SK-N-SH (cell line): ENCODE data around the gene SPAG9. TPM values are rescaled to one million over a fixed set of nuclear protein-coding genes. Genes with fewer than 3 reads are reported as not detected.

Experiments used
- CTCF ChIA-PET: fragments of 300-600, 350-600 bp; formaldehyde crosslinking; extraction: SDS; loops from one replicate; lab custom pipeline; 2021; lab: Yijun Ruan, JAX
- POLR2A ChIA-PET: fragments of 350-600 bp; sonication (Branson Sonifier 250); formaldehyde crosslinking; extraction: SDS; loops from one replicate; lab custom pipeline; 2020; ENCODE audit warnings: antibody characterized with exemption, inconsistent platforms; lab: Yijun Ruan, JAX
- DNase-seq: peaks from one replicate; pipeline ENCODE4 v3.0.0; 2012
- H2AFZ ChIP-seq: fragments of 200-600 bp; sonication (generic); 2 replicates; pipeline ENCODE4 v1.8.1; 2016; ENCODE audit warnings: antibody characterized with exemption, mild to moderate bottlenecking, low read depth
- H3F3A ChIP-seq: fragments of 200-600 bp; sonication (generic); replicated peaks from 2 replicates; pipeline ENCODE3; 2016; ENCODE audit warnings: antibody characterized with exemption, mild to moderate bottlenecking; ENCODE audit not compliant: insufficient read depth
- H3K27ac ChIP-seq, 2 experiments: fragments of 200-500 bp in 1 of 2; fragments of 200-600 bp in 1 of 2; sonication (Bioruptor generic) in 1 of 2; sonication (generic), shearing (Covaris generic) in 1 of 2; 2 replicates each; pipeline versions ENCODE4 v1.5.1 to v1.6.1; 2014 to 2016; ENCODE audit warnings: low read depth in 2 of 2, inconsistent platforms in 1 of 2, low read length in 1 of 2, mild to moderate bottlenecking in 1 of 2, mixed read lengths in 1 of 2
- H3K27me3 ChIP-seq: fragments of 200-600 bp; sonication (generic), shearing (Covaris generic); 2 replicates; pipeline ENCODE4 v1.6.1; 2016; ENCODE audit warnings: mixed run types; ENCODE audit not compliant: insufficient read depth
- H3K36me3 ChIP-seq, 2 experiments: fragments of 200-500 bp in 1 of 2; fragments of 200-600 bp in 1 of 2; sonication (Bioruptor generic) in 1 of 2; sonication (generic) in 1 of 2; replicated peaks in 1 of 2; 2 replicates each; pipeline versions ENCODE3 to v1.5.1; 2014 to 2016; ENCODE audit warnings: low read length in 1 of 2, mild to moderate bottlenecking in 1 of 2; ENCODE audit not compliant: insufficient read depth in 2 of 2, control insufficient read depth in 1 of 2
- H3K4me1 ChIP-seq, 2 experiments: fragments of 200-500 bp in 1 of 2; fragments of 200-600 bp in 1 of 2; sonication (Bioruptor generic) in 1 of 2; sonication (generic), shearing (Covaris generic) in 1 of 2; 2 replicates each; pipeline versions ENCODE4 v1.5.1 to v1.6.1; 2014 to 2016; ENCODE audit warnings: low read depth in 1 of 2, low read length in 1 of 2, mixed run types in 1 of 2; ENCODE audit not compliant: insufficient read depth in 2 of 2, control insufficient read depth in 1 of 2
- H3K4me2 ChIP-seq: fragments of 200-600 bp; sonication (generic), shearing (Covaris generic); 2 replicates; pipeline ENCODE4 v1.6.1; 2017; ENCODE audit warnings: mixed run types
- H3K4me3 ChIP-seq, 2 experiments: fragments of 200-500 bp in 1 of 2; fragments of 200-600 bp in 1 of 2; sonication (Bioruptor generic) in 1 of 2; sonication (generic), shearing (Covaris generic) in 1 of 2; 2 replicates each; pipeline versions ENCODE4 v1.5.1 to v1.8.1; 2014 to 2016; ENCODE audit warnings: low read depth in 2 of 2, inconsistent platforms in 1 of 2, low read length in 1 of 2, mild to moderate bottlenecking in 1 of 2, mixed read lengths in 1 of 2, moderate library complexity in 1 of 2
- H3K79me2 ChIP-seq: fragments of 200-600 bp; sonication (generic); 2 replicates; pipeline ENCODE4 v1.8.1; 2017; ENCODE audit warnings: mild to moderate bottlenecking; ENCODE audit not compliant: insufficient read depth
- H3K9ac ChIP-seq: fragments of 200-600 bp; sonication (generic); 2 replicates; pipeline ENCODE4 v1.6.1; 2017; ENCODE audit warnings: mixed run types
- H3K9me2 ChIP-seq: fragments of 200-600 bp; sonication (generic); 2 replicates; pipeline ENCODE4 v1.6.1; 2017; ENCODE audit warnings: mixed run types
- H3K9me3 ChIP-seq: fragments of 200-600 bp; sonication (generic); 2 replicates; pipeline ENCODE4 v1.6.1; 2017; ENCODE audit warnings: mixed run types, mild to moderate bottlenecking, moderate library complexity
- H4K20me1 ChIP-seq: fragments of 200-600 bp; sonication (generic); 2 replicates; pipeline ENCODE4 v1.6.1; 2017; ENCODE audit warnings: mild to moderate bottlenecking, mixed run types; ENCODE audit not compliant: insufficient read depth
- CHD2 ChIP-seq: fragments of 150-350 bp; IDR thresholded peaks from 2 replicates; pipeline ENCODE4 v1.6.1; 2018; ENCODE audit warnings: low read length; ENCODE audit not compliant: partially characterized antibody
- CTCF ChIP-seq: fragments of 200-600 bp; sonication (generic); IDR thresholded peaks from 2 replicates; pipeline ENCODE4 v1.6.1; 2017; ENCODE audit warnings: antibody characterized with exemption, mild to moderate bottlenecking, moderate library complexity
- ELF1 ChIP-seq: IDR thresholded peaks from 2 replicates; pipeline ENCODE4 v1.4.0; 2012
- EP300 ChIP-seq, 2 experiments: IDR thresholded peaks; 2 replicates each; pipeline versions ENCODE4 v1.4.0 to v1.6.1; 2012; ENCODE audit warnings: borderline replicate concordance in 1 of 2, low read depth in 1 of 2, low read length in 1 of 2
- FOXJ3 ChIP-seq: sonication (generic); formaldehyde crosslinking; IDR thresholded peaks from 2 replicates; pipeline ENCODE4 v1.5.1; 2020; ENCODE audit warnings: mild to moderate bottlenecking, missing genetic modification reagents
- FOXM1 ChIP-seq: IDR thresholded peaks from 2 replicates; pipeline ENCODE4 v1.4.0; 2012; ENCODE audit warnings: low read depth, mild to moderate bottlenecking
- JUND ChIP-seq: IDR thresholded peaks from 2 replicates; pipeline ENCODE4 v1.4.0; 2012
- MEF2A ChIP-seq: IDR thresholded peaks from 2 replicates; pipeline ENCODE4 v1.4.0; 2012; ENCODE audit warnings: low read depth, borderline replicate concordance
- MXI1 ChIP-seq: IDR thresholded peaks from 2 replicates; pipeline ENCODE4 v1.6.1; 2012; ENCODE audit warnings: mild to moderate bottlenecking, low read depth, low read length, improper control_type of control experiment
- NRF1 ChIP-seq: IDR thresholded peaks from 2 replicates; pipeline ENCODE4 v1.6.1; 2012; ENCODE audit warnings: low read depth, mild to moderate bottlenecking, low read length
- PBX3 ChIP-seq: IDR thresholded peaks from 2 replicates; pipeline ENCODE4; 2012
- RAD21 ChIP-seq: IDR thresholded peaks from 2 replicates; pipeline ENCODE4 v1.6.1; 2012; ENCODE audit warnings: mild to moderate bottlenecking, low read length
- RFX5 ChIP-seq: IDR thresholded peaks from 2 replicates; pipeline ENCODE4 v1.6.1; 2012; ENCODE audit warnings: mild to moderate bottlenecking, improper control_type of control experiment, low read length
- SIN3A ChIP-seq: IDR thresholded peaks from 2 replicates; pipeline ENCODE4 v1.6.1; 2012; ENCODE audit warnings: low read depth, mild to moderate bottlenecking, low read length, moderate library complexity, borderline replicate concordance
- TAF1 ChIP-seq: IDR thresholded peaks from 2 replicates; pipeline ENCODE4 v1.6.1; 2012; ENCODE audit warnings: low read depth, mild to moderate bottlenecking, low read length, moderate library complexity, borderline replicate concordance
- TCF12 ChIP-seq: IDR thresholded peaks from 2 replicates; pipeline ENCODE4 v1.4.0; 2012
- USF2 ChIP-seq: fragments of 150-350 bp; IDR thresholded peaks from 2 replicates; pipeline ENCODE4 v1.6.1; 2017; ENCODE audit warnings: antibody characterized with exemption, low read length, low read depth, borderline replicate concordance
- WGBS: methylation state at CpG from one replicate; pipeline ENCODE4 v1.1.6; 2017; ENCODE audit warnings: low lambda C conversion rate; 5-methylcytosine and 5-hydroxymethylcytosine counted together
- polyA plus RNA-seq, 3 experiments: library from polyadenylated mRNA; depleted of rRNA; stranded (reverse); fragments of >200 nt; gene quantifications; 2 replicates each; pipeline ENCODE4 v1.2.3, GENCODE V29; 2012
- TF ChIP-seq, protein P1 (sequence below): IDR thresholded peaks from 2 replicates; pipeline ENCODE4 v1.4.0; 2012; ENCODE audit warnings: low read depth
- TF ChIP-seq, protein P2 (sequence below): fragments of 150-350 bp; IDR thresholded peaks from 2 replicates; pipeline ENCODE4 v1.6.1; 2016; ENCODE audit warnings: mild to moderate bottlenecking, low read depth, low read length
- TF ChIP-seq, protein P3 (sequence below): IDR thresholded peaks from 2 replicates; pipeline ENCODE4 v1.4.0; 2012; ENCODE audit warnings: low read depth, borderline replicate concordance

The SPAG9 gene
- polyA plus RNA-seq, 1 of the 3 experiments (the other 2 are of a cell fraction) = 32.1 TPM

DNA sequence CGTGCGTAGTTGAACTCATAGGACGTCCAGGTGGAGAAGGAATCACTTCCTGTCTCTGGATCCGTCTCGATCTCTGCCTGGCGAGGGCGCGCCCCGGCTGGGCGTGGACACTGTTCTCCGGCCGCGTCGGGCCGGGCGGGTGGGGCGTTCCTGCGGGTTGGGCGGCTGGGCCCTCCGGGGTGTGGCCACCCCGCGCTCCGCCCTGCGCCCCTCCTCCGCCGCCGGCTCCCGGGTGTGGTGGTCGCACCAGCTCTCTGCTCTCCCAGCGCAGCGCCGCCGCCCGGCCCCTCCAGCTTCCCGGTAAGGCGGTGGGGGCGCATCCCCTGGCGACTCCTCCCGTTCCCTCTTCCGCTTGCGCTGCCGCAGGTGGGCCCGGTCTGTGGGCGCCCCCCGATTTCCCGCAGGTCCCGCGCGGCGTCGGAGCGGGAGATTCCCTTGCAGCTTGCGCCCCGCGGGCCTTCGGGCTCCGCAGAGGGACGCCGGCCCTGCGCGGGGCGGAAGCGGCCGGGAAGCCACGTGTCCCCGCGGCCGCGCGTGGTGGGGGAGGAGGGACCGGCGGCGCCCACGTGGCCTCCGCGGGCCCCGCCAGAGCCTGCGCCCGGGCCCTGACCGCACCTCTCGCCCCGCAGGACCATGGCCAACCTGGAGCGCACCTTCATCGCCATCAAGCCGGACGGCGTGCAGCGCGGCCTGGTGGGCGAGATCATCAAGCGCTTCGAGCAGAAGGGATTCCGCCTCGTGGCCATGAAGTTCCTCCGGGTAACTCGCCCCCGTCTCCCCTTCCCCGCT is 45.7 kb upstream of the SPAG9 start, which contains the start of gene NME2 (continued):
- no peak for TF ChIP-seq EP300 (IDR thresholded peaks at IDR 0.05; ENCODE audit: borderline replicate concordance in 1 of 2, low read depth in 1 of 2, low read length in 1 of 2)
- TF ChIP-seq MEF2A = no peak
- TF ChIP-seq RFX5 = peak; percentile 51; the same call in 1 of the 2 replicates
- TF ChIP-seq CHD2 = peak; percentile 17
- TF ChIP-seq NRF1 = 0 out of 2 replicates have a peak, but pooled peaks have one; percentile 32
- TF ChIP-seq FOXJ3 (CRISPR knock-in tag) = no peak
- peak; percentile 30 for TF ChIP-seq TAF1
- peak; percentile 68; the same call in 1 of the 2 replicates for TF ChIP-seq USF2
- TF ChIP-seq MXI1 = peak; percentile 96
- TF ChIP-seq, all 33 proteins: peak for 14

DNA sequence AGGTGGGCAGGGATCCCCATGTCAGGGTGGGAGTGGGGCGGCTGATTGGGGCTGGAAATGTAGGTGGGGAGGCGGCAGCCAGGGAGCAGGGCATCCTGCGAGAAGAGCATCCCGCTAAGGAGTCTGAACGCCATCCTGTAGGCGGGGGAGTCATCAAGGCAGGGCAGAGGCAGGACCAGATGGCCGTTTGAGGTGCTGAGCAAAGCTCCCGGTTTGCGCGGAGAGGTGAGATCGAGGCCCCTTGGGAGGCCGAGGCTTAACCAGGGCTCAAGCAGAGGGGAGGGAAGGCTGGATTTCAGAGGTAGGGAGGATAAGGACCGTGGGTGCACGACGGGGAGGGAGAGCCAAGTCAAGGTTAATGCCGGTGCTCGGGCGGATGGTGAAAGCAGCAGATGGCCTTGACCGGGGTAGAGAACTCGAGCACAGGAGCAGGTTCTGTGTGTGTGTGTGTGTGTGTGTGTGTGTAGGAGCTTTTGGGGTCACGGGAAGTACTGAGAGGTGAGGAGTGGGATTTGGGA is 45.1 kb upstream of the SPAG9 start:
- H4K20me1 ChIP-seq = 0 out of 2 replicates have a peak, but pooled peaks cover 7% of the 10 kb centered on the region
- POLR2A ChIA-PET = interaction anchor here (0.7 to 2.4 kb wide), 8 partner anchors 10 to 299 kb away, joined by 3 to 19 read pairs (median 5); partner anchors contain the start of genes NME1, SPAG9, TOB1 and UTP18
- TF ChIP-seq CTCF = no peak
- TF ChIP-seq SIN3A = 0 out of 2 replicates have a peak, but pooled peaks have one; percentile 52
- no peak for TF ChIP-seq FOXM1
- TF ChIP-seq CHD2 = no peak
- TF ChIP-seq MXI1 = 0 out of 2 replicates have a peak, but pooled peaks have one; percentile 32
- TF ChIP-seq, protein P1, sequence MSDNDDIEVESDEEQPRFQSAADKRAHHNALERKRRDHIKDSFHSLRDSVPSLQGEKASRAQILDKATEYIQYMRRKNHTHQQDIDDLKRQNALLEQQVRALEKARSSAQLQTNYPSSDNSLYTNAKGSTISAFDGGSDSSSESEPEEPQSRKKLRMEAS = 0 out of 2 replicates have a peak, but pooled peaks have one; percentile 6
- no peak for TF ChIP-seq TCF12
- TF ChIP-seq, protein P2, sequence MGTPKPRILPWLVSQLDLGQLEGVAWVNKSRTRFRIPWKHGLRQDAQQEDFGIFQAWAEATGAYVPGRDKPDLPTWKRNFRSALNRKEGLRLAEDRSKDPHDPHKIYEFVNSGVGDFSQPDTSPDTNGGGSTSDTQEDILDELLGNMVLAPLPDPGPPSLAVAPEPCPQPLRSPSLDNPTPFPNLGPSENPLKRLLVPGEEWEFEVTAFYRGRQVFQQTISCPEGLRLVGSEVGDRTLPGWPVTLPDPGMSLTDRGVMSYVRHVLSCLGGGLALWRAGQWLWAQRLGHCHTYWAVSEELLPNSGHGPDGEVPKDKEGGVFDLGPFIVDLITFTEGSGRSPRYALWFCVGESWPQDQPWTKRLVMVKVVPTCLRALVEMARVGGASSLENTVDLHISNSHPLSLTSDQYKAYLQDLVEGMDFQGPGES = no peak
- TF ChIP-seq MEF2A = no peak
- TF ChIP-seq EP300 (IDR thresholded peaks at IDR 0.05; ENCODE audit: borderline replicate concordance in 1 of 2, low read depth in 1 of 2, low read length in 1 of 2) = no peak
- TF ChIP-seq RAD21 = no peak
- TF ChIP-seq, protein P3, sequence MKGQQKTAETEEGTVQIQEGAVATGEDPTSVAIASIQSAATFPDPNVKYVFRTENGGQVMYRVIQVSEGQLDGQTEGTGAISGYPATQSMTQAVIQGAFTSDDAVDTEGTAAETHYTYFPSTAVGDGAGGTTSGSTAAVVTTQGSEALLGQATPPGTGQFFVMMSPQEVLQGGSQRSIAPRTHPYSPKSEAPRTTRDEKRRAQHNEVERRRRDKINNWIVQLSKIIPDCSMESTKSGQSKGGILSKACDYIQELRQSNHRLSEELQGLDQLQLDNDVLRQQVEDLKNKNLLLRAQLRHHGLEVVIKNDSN = no peak
- TF ChIP-seq ELF1 = no peak
- no peak for TF ChIP-seq RFX5
- TF ChIP-seq JUND = peak; percentile 7; the same call in 1 of the 2 replicates
- no peak for TF ChIP-seq PBX3
- peak overlapping the region; percentile 58 to 69 for H3K27ac ChIP-seq
- 19% methylated on average over 21 of the region's 21 CpGs for WGBS
- H3K79me2 ChIP-seq = peaks cover 32% of the 10 kb centered on the region
- peaks cover 33% of the 10 kb centered on the region for H3F3A ChIP-seq
- no peaks in the 10 kb centered on the region for H3K9me2 ChIP-seq
- H3K27me3 ChIP-seq = no peaks in the 10 kb centered on the region
- CTCF ChIA-PET = interaction anchor here (0.6 to 5.7 kb wide), 14 partner anchors 9 to 313 kb away, joined by 3 to 61 read pairs (median 4); partner anchors contain the start of genes NME1 and SPAG9
- peaks cover 42 to 43% of the 10 kb centered on the region in 2 experiments for H3K36me3 ChIP-seq
- DNase-seq = peak; percentile 67
- peak overlapping the region; percentile 64 to 95 for H3K4me3 ChIP-seq
- no peaks in the 10 kb centered on the region for H3K9me3 ChIP-seq
- H3K9ac ChIP-seq = peak overlapping the region; percentile 89
- peak overlapping the region; percentile 80 for H2AFZ ChIP-seq
- peaks cover 4 to 11% of the 10 kb centered on the region in 2 experiments; a peak in 3 of 4 replicates for H3K4me1 ChIP-seq
- H3K4me2 ChIP-seq = peak overlapping the region; percentile 90
